Psoas muscle (tissue), 8 donors: Measurements from ENCODE around the gene TULP4. TPM values are rescaled to one million over a fixed set of nuclear protein-coding genes. Genes with fewer than 3 reads are reported as not detected.

Experiments
- ATAC-seq, 4 donors: fragments of 200-7000 bp; cut with Tn5 transposase; one replicate each; pipeline ENCODE4 v1.9.1; 2020; ENCODE audit warnings: moderate library complexity in 3 of 4, mild to moderate bottlenecking in 2 of 4
- DNase-seq, 2 donors: peaks; one replicate each; pipeline ENCODE4 v3.0.0-alpha.2; 2020
- H3K27ac ChIP-seq: fragments of 200-600 bp; one replicate; pipeline ENCODE4 v1.8.0; 2022
- H3K27me3 ChIP-seq, 3 donors: fragments of 200-600 bp in 1 of 3; one replicate each; pipeline versions ENCODE4 v1.6.1 to v1.8.0; 2013 to 2022; ENCODE audit warnings: low read length in 2 of 3, mild to moderate bottlenecking in 2 of 3, moderate library complexity in 1 of 3; ENCODE audit not compliant: insufficient read depth in 3 of 3
- H3K36me3 ChIP-seq, 2 donors: fragments of 200-600 bp in 1 of 2; one replicate each; pipeline versions ENCODE4 v1.6.1 to v1.8.0; 2013 to 2022; ENCODE audit warnings: low read depth in 1 of 2, mild to moderate bottlenecking in 1 of 2, moderate library complexity in 1 of 2; ENCODE audit not compliant: insufficient read depth in 1 of 2
- H3K4me1 ChIP-seq: fragments of 200-600 bp; one replicate; pipeline ENCODE4 v1.8.0; 2022
- H3K4me3 ChIP-seq: fragments of 200-600 bp; one replicate; pipeline ENCODE4 v1.8.0; 2022; ENCODE audit warnings: mild to moderate bottlenecking
- H3K9me3 ChIP-seq: fragments of 200-600 bp; one replicate; pipeline ENCODE4 v1.8.0; 2022
- CTCF ChIP-seq: fragments of 200-600 bp; IDR thresholded peaks from one replicate; pipeline ENCODE4 v1.8.0; 2022; ENCODE audit warnings: antibody characterized with exemption
- WGBS, 3 donors: extraction: QIAGEN DNeasy Blood & Tissue Kit; methylation state at CpG; one replicate each; pipeline versions ENCODE4 v1.1.6 to v1.1.7; 2013; 5-methylcytosine and 5-hydroxymethylcytosine counted together
- intact Hi-C, 2 donors: fragments of 100-400 bp; cut with DNase I; formaldehyde crosslinking; loops; one replicate each; pipeline versions ENCODE4 v1.11.0 to v1.14.2; 2022
- polyA plus RNA-seq, 3 donors: library from polyadenylated mRNA; stranded (reverse); fragments of 200-250 nt; gene quantifications; one replicate each; pipeline ENCODE4 v1.2.3, GENCODE V29; 2013
- total RNA-seq, 4 donors: library from RNA; stranded (reverse); fragmentation: NEBNext Ultra II Directional in 2 of 4; extraction: Animal tissue kit (Norgen Biotek cat#: 25700) in 2 of 4; gene quantifications; one replicate each; pipeline versions ENCODE4 v1.2.1 to v1.2.4, GENCODE V29; 2021 to 2023
- donor health status: healthy with polysubstance abuse.
- donor health status: DM: no; HTN: no; CAD: no; lungs with moderate emphysema.
- donor health status: Bipolar disorder and iron deficiency.
- donor health status: healthy.
- donor health status: DM: yes; HTN: yes; CAD: no.
- donor health status: DM: no; HTN: no; CAD: no.
- donor health status: DM: no; HTN: no; CAD: no.
- donor health status: DM: yes; HTN: yes; CAD: no.

TULP4 gene
- total and polyA plus RNA-seq, 7 donors, result 2.2 to 103 (median 63.2) TPM

GRCh38 chr6:158419339-158419909 is 107.2 kb downstream of the TULP4 start:
- TF ChIP-seq CTCF, result no peak

GRCh38 chr6:158421381-158421780 is 109.1 kb downstream of the TULP4 start:
- ATAC-seq (no peak), DNase-seq (no peak)
- H3K9me3 ChIP-seq, result peaks cover 5% of the 10 kb centered on the region
- intact Hi-C loops, result no loop called here
- no peak overlapping the region for H3K4me3 ChIP-seq
- H3K36me3 ChIP-seq, result no peaks in the 10 kb centered on the region
- TF ChIP-seq CTCF, result no peak
- no peaks in the 10 kb centered on the region for H3K27me3 ChIP-seq
- no peak overlapping the region for H3K27ac ChIP-seq
- H3K4me1 ChIP-seq, result no peaks in the 10 kb centered on the region
- 86 to 90% (median 87%) methylated on average over 4 of the region's 4 CpGs for WGBS, 3 donors

More at GRCh38 chr6:158419339-158419909, 107.2 kb downstream of the TULP4 start:
- peaks cover 5% of the 10 kb centered on the region for H3K9me3 ChIP-seq
- no peaks in the 10 kb centered on the region for H3K27me3 ChIP-seq
- intact Hi-C loops, result no loop called here
- H3K36me3 ChIP-seq, result no peaks in the 10 kb centered on the region
- 97 to 99% (median 98%) methylated on average over 2 of the region's 2 CpGs for WGBS, 3 donors
- ATAC-seq (no peak), DNase-seq (no peak)
- no peak overlapping the region for H3K27ac ChIP-seq
- no peak overlapping the region for H3K4me3 ChIP-seq
- H3K4me1 ChIP-seq, result no peaks in the 10 kb centered on the region

GRCh38 chr6:158422629-158423238 is 110.5 kb downstream of the TULP4 start:
- Histone ChIP-seq H3K4me3 (no peak overlapping the region), H3K9me3 (peaks cover 5% of the 10 kb centered on the region), H3K36me3 (no peaks in the 10 kb centered on the region), H3K27ac (no peak overlapping the region), H3K27me3 (no peaks in the 10 kb centered on the region), H3K4me1 (no peaks in the 10 kb centered on the region)
- WGBS, 3 donors, result 90 to 97% (median 91%) methylated on average over 15 of the region's 15 CpGs
- no peak for TF ChIP-seq CTCF
- DNase-seq (no peak), ATAC-seq (no peak)
- intact Hi-C loops, result no loop called here

GRCh38 chr6:158431036-158431435 is 118.8 kb downstream of the TULP4 start:
- H3K9me3 ChIP-seq, result no peaks in the 10 kb centered on the region
- H3K4me3 ChIP-seq, result no peak overlapping the region
- DNase-seq (no peak), ATAC-seq (no peak)
- H3K36me3 ChIP-seq, result peaks cover 0 to 5% of the 10 kb centered on the region in 2 donors
- H3K4me1 ChIP-seq, result no peaks in the 10 kb centered on the region
- WGBS, 3 donors, result 55 to 65% (median 58%) methylated on average over 4 of the region's 4 CpGs
- no peak overlapping the region for H3K27ac ChIP-seq
- intact Hi-C loops, result no loop called here
- no peaks in the 10 kb centered on the region for H3K27me3 ChIP-seq
- no peak for TF ChIP-seq CTCF

- Histone ChIP-seq H3K4me3 (no peak overlapping the region), H3K27me3 (no peaks in the 10 kb centered on the region), H3K27ac (no peak overlapping the region), H3K36me3 (peaks cover 0 to 5% of the 10 kb centered on the region in 2 donors), H3K4me1 (no peaks in the 10 kb centered on the region), H3K9me3 (no peaks in the 10 kb centered on the region)
- no peak for DNase-seq
- intact Hi-C loops, result no loop called here
- ATAC-seq, result no peak
- 80 to 94% (median 83%) methylated on average over 13 of the region's 13 CpGs for WGBS, 3 donors
- TF ChIP-seq CTCF, result no peak
Observed at GRCh38 chr6:158431560-158431959, 119.3 kb downstream of the TULP4 start.
